GM23338 (cell line): ENCODE results near the gene DDI2. TPM values are rescaled to one million over a fixed set of nuclear protein-coding genes. Genes with fewer than 3 reads are reported as not detected.

ENCODE experiments used
- ATAC-seq: fragments of 200-7000 bp; cut with Tn5 transposase; 3 replicates; pipeline ENCODE4 v1.9.1; 2020
- DNase-seq: peaks from one replicate; pipeline ENCODE4 v3.0.0-alpha.2; 2015; ENCODE audit warnings: low spot score
- H2AFZ ChIP-seq: fragments of 200-600 bp; sonication (generic); 2 replicates; pipeline ENCODE4 v1.8.0; 2016; ENCODE audit warnings: antibody characterized with exemption, mild to moderate bottlenecking, moderate library complexity
- H3F3A ChIP-seq: fragments of 200-600 bp; sonication (generic); replicated peaks from 2 replicates; pipeline ENCODE4 v1.8.0; 2017; ENCODE audit warnings: antibody characterized with exemption, mixed run types, low read depth
- H3K27ac ChIP-seq: fragments of 200-600 bp; sonication (generic); 2 replicates; pipeline ENCODE4 v1.6.1; 2016; ENCODE audit warnings: low read depth
- H3K27me3 ChIP-seq: fragments of 200-600 bp; sonication (generic); 2 replicates; pipeline ENCODE4 v1.8.0; 2016; ENCODE audit warnings: mild to moderate bottlenecking, mixed run types, moderate library complexity; ENCODE audit not compliant: insufficient read depth
- H3K36me3 ChIP-seq: fragments of 200-600 bp; sonication (generic); 2 replicates; pipeline ENCODE4 v1.8.0; 2016; ENCODE audit warnings: mild to moderate bottlenecking; ENCODE audit not compliant: insufficient read depth
- H3K4me1 ChIP-seq: fragments of 200-600 bp; sonication (generic); 2 replicates; pipeline ENCODE4 v1.8.0; 2016; ENCODE audit warnings: mild to moderate bottlenecking, moderate library complexity; ENCODE audit not compliant: insufficient read depth
- H3K4me2 ChIP-seq: fragments of 200-600 bp; sonication (generic); 2 replicates; pipeline ENCODE4 v1.7.1; 2017; ENCODE audit warnings: mixed run types
- H3K4me3 ChIP-seq: fragments of 200-600 bp; sonication (generic); 2 replicates; pipeline ENCODE4 v1.6.1; 2016; ENCODE audit warnings: mixed run types
- H3K79me2 ChIP-seq: fragments of 200-600 bp; sonication (generic); replicated peaks from 2 replicates; pipeline ENCODE4 v1.8.0; 2017; ENCODE audit warnings: mild to moderate bottlenecking; ENCODE audit not compliant: insufficient read depth
- H3K9me2 ChIP-seq: fragments of 200-600 bp; sonication (generic); 2 replicates; pipeline ENCODE4 v1.8.0; 2017; ENCODE audit not compliant: insufficient read depth
- H4K20me1 ChIP-seq: fragments of 200-600 bp; sonication (generic); replicated peaks from 2 replicates; pipeline ENCODE4 v1.8.0; 2017; ENCODE audit warnings: mild to moderate bottlenecking; ENCODE audit not compliant: insufficient read depth
- H3K27ac Mint-ChIP-seq: 2 replicates; pipeline ENCODE4 v1.8.0; 2020; ENCODE audit warnings: inconsistent platforms, mild to moderate bottlenecking, moderate library complexity, mixed read lengths
- H3K27me3 Mint-ChIP-seq: 3 replicates; pipeline ENCODE4 v1.8.0; 2022; ENCODE audit warnings: low read depth, mild to moderate bottlenecking, moderate library complexity, mixed read lengths, inconsistent platforms; ENCODE audit not compliant: insufficient read depth, poor library complexity
- H3K36me3 Mint-ChIP-seq: 3 replicates; pipeline ENCODE4 v1.8.0; 2021; ENCODE audit warnings: low read depth, mild to moderate bottlenecking, inconsistent platforms, moderate library complexity, mixed read lengths
- H3K4me1 Mint-ChIP-seq: 3 replicates; pipeline ENCODE4 v1.8.0; 2020; ENCODE audit warnings: mild to moderate bottlenecking, inconsistent platforms, mixed read lengths
- H3K4me3 Mint-ChIP-seq: 3 replicates; pipeline ENCODE4 v1.8.0; 2021; ENCODE audit warnings: moderate library complexity, mild to moderate bottlenecking, inconsistent platforms, mixed read lengths
- H3K9me3 Mint-ChIP-seq: 3 replicates; pipeline ENCODE4 v1.8.0; 2020; ENCODE audit warnings: moderate library complexity, mild to moderate bottlenecking, inconsistent platforms, mixed read lengths
- CREB1 ChIP-seq: fragments of 250-450 bp; sonication (Bioruptor Pico); IDR thresholded peaks from 2 replicates; pipeline ENCODE4 v1.5.0; 2020; ENCODE audit warnings: low read depth, mild to moderate bottlenecking, moderate library complexity
- ETS1 ChIP-seq: IDR thresholded peaks from 2 replicates; pipeline ENCODE4 v1.6.1; 2016; ENCODE audit warnings: antibody characterized with exemption
- EZH2 ChIP-seq: fragments of 200-600 bp; sonication (generic); IDR thresholded peaks from one replicate; pipeline ENCODE4 v1.8.0; 2017; ENCODE audit warnings: antibody characterized with exemption, mild to moderate bottlenecking, low read depth; ENCODE audit not compliant: unreplicated experiment
- EZH2phosphoT487 ChIP-seq: fragments of 200-600 bp; sonication (generic); IDR thresholded peaks from one replicate; pipeline ENCODE4 v1.8.1; 2018; ENCODE audit warnings: antibody characterized with exemption; ENCODE audit not compliant: unreplicated experiment
- JUNB ChIP-seq: IDR thresholded peaks from one replicate; pipeline ENCODE4 v1.6.1; 2016; ENCODE audit warnings: antibody characterized with exemption; ENCODE audit not compliant: unreplicated experiment
- NANOG ChIP-seq: IDR thresholded peaks from 2 replicates; pipeline ENCODE4 v1.6.1; 2016; ENCODE audit warnings: antibody characterized with exemption, borderline replicate concordance
- POLR2AphosphoS5 ChIP-seq: IDR thresholded peaks from 2 replicates; pipeline ENCODE4 v1.6.1; 2016; ENCODE audit warnings: antibody characterized with exemption, low read depth
- REST ChIP-seq: IDR thresholded peaks from one replicate; pipeline ENCODE4 v1.6.1; 2018; ENCODE audit warnings: antibody characterized with exemption; ENCODE audit not compliant: unreplicated experiment
- STAT1 ChIP-seq: IDR thresholded peaks from one replicate; pipeline ENCODE4 v1.6.1; 2016; ENCODE audit warnings: antibody characterized with exemption; ENCODE audit not compliant: unreplicated experiment
- ZNF114 ChIP-seq: fragments of 250-450 bp; sonication (Bioruptor Pico); IDR thresholded peaks from 2 replicates; pipeline ENCODE4 v1.5.0; 2020; ENCODE audit warnings: mild to moderate bottlenecking, moderate library complexity
- ZNF331 ChIP-seq: fragments of 250-450 bp; sonication (Bioruptor Pico); IDR thresholded peaks from 2 replicates; pipeline ENCODE4 v1.5.0; 2020; ENCODE audit warnings: low read depth, mild to moderate bottlenecking, moderate library complexity
- ZNF462 ChIP-seq: fragments of 250-450 bp; sonication (Bioruptor Pico); IDR thresholded peaks from 2 replicates; pipeline ENCODE4 v1.5.0; 2020; ENCODE audit warnings: mild to moderate bottlenecking, moderate library complexity
- polyA plus RNA-seq: library from polyadenylated mRNA; unstranded; fragments of >200 nt; fragmentation: Nextera tagmentation; extraction: Ambion mirVana; gene quantifications from 2 replicates; pipeline ENCODE4 v1.2.1, GENCODE V29; 2016
- total RNA-seq: library from RNA; depleted of rRNA; stranded (reverse); fragments of >200 nt; shearing (Covaris generic); gene quantifications from 2 replicates; pipeline ENCODE4 v1.2.3, GENCODE V29; 2014

Gene DDI2
- total and polyA plus RNA-seq, 2 experiments from 2014 or later, result 8.0 to 43.3 TPM

- H3K4me3 Mint-ChIP-seq, result no peak overlapping the region
- Histone ChIP-seq H3K4me2 (no peak overlapping the region), H3K27me3 (no peaks in the 10 kb centered on the region), H3K4me3 (no peak overlapping the region), H2AFZ (no peak overlapping the region), H3K36me3 (no peaks in the 10 kb centered on the region; the same call in 1 of the 2 replicates), H3K27ac (no peak overlapping the region), H3K4me1 (no peaks in the 10 kb centered on the region), H3K9me2 (no peaks in the 10 kb centered on the region), H3K79me2 (peaks cover 7% of the 10 kb centered on the region; the same call in 1 of the 2 replicates), H4K20me1 (peaks cover 6% of the 10 kb centered on the region), H3F3A (0 out of 2 replicates have a peak, but pooled peaks cover 4% of the 10 kb centered on the region)
- peaks cover 29% of the 10 kb centered on the region for H3K36me3 Mint-ChIP-seq
- H3K4me1 Mint-ChIP-seq, result no peaks in the 10 kb centered on the region
- DNase-seq, result no peak
- H3K27me3 Mint-ChIP-seq, result no peaks in the 10 kb centered on the region
- ATAC-seq, result no peak
- no peaks in the 10 kb centered on the region for H3K9me3 Mint-ChIP-seq
- H3K27ac Mint-ChIP-seq, result no peak overlapping the region
- TF ChIP-seq EZH2 (no peak), POLR2AphosphoS5 (no peak), NANOG (no peak), JUNB (no peak), CREB1 (no peak), ZNF331 (CRISPR knock-in tag) (no peak), ETS1 (no peak), ZNF114 (CRISPR knock-in tag) (no peak), STAT1 (no peak), ZNF462 (CRISPR knock-in tag) (no peak), EZH2phosphoT487 (no peak), REST (no peak)
These were observed 100.3 kb downstream of the DDI2 start for GRCh38 chr1:15717418-15718125.
